Frontal cortex (tissue), 4 donors: Measurements from ENCODE around the gene TMEM215. TPM values are rescaled to one million over a fixed set of nuclear protein-coding genes. Genes with fewer than 3 reads are reported as not detected.
"Not testable (repeated sequence)": the region's sequence is repeated elsewhere in the genome, so short reads cannot be mapped to it uniquely, and the experiment has no call there.

Experiments used
- DNase-seq, 2 donors: peaks; one replicate each; pipeline ENCODE4 v3.0.0; 2012; ENCODE audit warnings: low spot score in 2 of 2
- FAIRE-seq: peaks from 2 replicates; lab custom pipeline; 2012; peaks lifted over from hg19 to GRCh38; lab: Jason Lieb, UNC
- total RNA-seq: library from RNA; depleted of rRNA; stranded (reverse); fragments of >200 nt; gene quantifications from one replicate; pipeline ENCODE4 v1.2.3, GENCODE V29; 2014
- donor health status: control.
- donor health status: control.
- donor health status: control.

Gene TMEM215
- total RNA-seq = 0.82 TPM

- FAIRE-seq (no peak), DNase-seq (peak in 1 of 2 donors; percentile 20)
These were observed at the start of gene TMEM215 for GRCh38 chr9:32783168-32783891. Gene TMEM215 (plus strand): TSS chr9:32783540. CDS start chr9:32784184, 644 bp downstream.

GRCh38 chr9:32735476-32735875 lies 47.9 kb upstream of the TMEM215 start:
- no peak for FAIRE-seq

GRCh38 chr9:32737378-32737777 lies 46.0 kb upstream of the TMEM215 start:
- DNase-seq (no peak), FAIRE-seq (no peak)

More at GRCh38 chr9:32735476-32735875, 47.9 kb upstream of the TMEM215 start:
- DNase-seq = no peak

- FAIRE-seq = no peak
- no peak for DNase-seq
These were observed 44.7 kb upstream of the TMEM215 start for GRCh38 chr9:32738501-32739172.

GRCh38 chr9:32741706-32742105 lies 41.6 kb upstream of the TMEM215 start:
- no peak for DNase-seq
- FAIRE-seq = no peak

- FAIRE-seq = no peak
- DNase-seq = no peak
These were observed 41.0 kb upstream of the TMEM215 start for GRCh38 chr9:32742296-32742695.

- no peak for FAIRE-seq
- DNase-seq = no peak
These were observed 35.3 kb upstream of the TMEM215 start for GRCh38 chr9:32748013-32748412.

GRCh38 chr9:32755730-32756129 lies 27.6 kb upstream of the TMEM215 start:
- FAIRE-seq = no peak
- DNase-seq = no peak

- FAIRE-seq (no peak), DNase-seq (no peak)
These were observed 19.2 kb upstream of the TMEM215 start for GRCh38 chr9:32764139-32764538.

GRCh38 chr9:32775283-32775682 lies 8.1 kb upstream of the TMEM215 start:
- no peak for DNase-seq
- no peak for FAIRE-seq

- FAIRE-seq = no peak
- DNase-seq = no peak
These were observed 7.1 kb upstream of the TMEM215 start for GRCh38 chr9:32776201-32776600.

- FAIRE-seq (no peak), DNase-seq (no peak)
These were observed 718 bp upstream of the TMEM215 start for GRCh38 chr9:32782476-32783167.

- DNase-seq (no peak), FAIRE-seq (no peak)
These were observed 4.5 kb downstream of the TMEM215 start for GRCh38 chr9:32787816-32788215.

- not testable (repeated sequence) for FAIRE-seq, DNase-seq
These were observed 12.7 kb downstream of the TMEM215 start for GRCh38 chr9:32796015-32796414.

- DNase-seq = no peak
- no peak for FAIRE-seq
These were observed 18.2 kb downstream of the TMEM215 start for GRCh38 chr9:32801530-32801929.

- DNase-seq (no peak), FAIRE-seq (no peak)
These were observed 23.9 kb downstream of the TMEM215 start for GRCh38 chr9:32807217-32807616.

GRCh38 chr9:32811246-32811645 lies 27.9 kb downstream of the TMEM215 start:
- FAIRE-seq = no peak
- no peak for DNase-seq

GRCh38 chr9:32820322-32820721 lies 37.0 kb downstream of the TMEM215 start:
- DNase-seq (no peak), FAIRE-seq (no peak)

- no peak for DNase-seq
- FAIRE-seq = no peak
These were observed 39.8 kb downstream of the TMEM215 start for GRCh38 chr9:32823101-32823500.

GRCh38 chr9:32823551-32823950 lies 40.2 kb downstream of the TMEM215 start:
- FAIRE-seq (no peak), DNase-seq (no peak)

- FAIRE-seq (no peak), DNase-seq (no peak)
These were observed 41.9 kb downstream of the TMEM215 start for GRCh38 chr9:32825203-32825602.
